ENCODE measurements around the gene GMPR2.

Gene GMPR2

GRCh38 chr14:24233538-24233866 lies 773 bp downstream of the GMPR2 start:
- H3K4me2 ChIP-seq (ENCODE audit: insufficient read depth, low read length, poor library complexity, severe bottlenecking) = no peak overlapping the region
- H2BK120ac ChIP-seq (ENCODE audit: low read depth, low read length) = no peak overlapping the region
- H3K18ac ChIP-seq (ENCODE audit: low read length) = no peak overlapping the region
- peaks cover 5% of the 10 kb centered on the region for H3K79me1 ChIP-seq (ENCODE audit: low read depth, low read length)
- no peak overlapping the region for H4K91ac ChIP-seq (ENCODE audit: low read depth, low read length, poor library complexity)
- H2BK12ac ChIP-seq (ENCODE audit: low read length) = no peak overlapping the region
- DNase-seq (ENCODE audit: low spot score) = no peak
- peaks cover 9 to 11% of the 10 kb centered on the region in 2 donors for H3K4me1 ChIP-seq (ENCODE audit: control insufficient read depth in 2 of 2, insufficient read depth in 1 of 2, low read depth in 1 of 2, low read length in 2 of 2)
- H3K27ac ChIP-seq (replicated peaks; ENCODE audit: low read length) = no peak overlapping the region
- H2AK5ac ChIP-seq (ENCODE audit: low read depth, low read length) = no peak overlapping the region
- H3K14ac ChIP-seq (ENCODE audit: low read length) = no peak overlapping the region
- no peaks in the 10 kb centered on the region for H3K9me3 ChIP-seq (replicated peaks in 1 of 2; ENCODE audit: control insufficient read depth in 2 of 2, insufficient read depth in 1 of 2, low read depth in 1 of 2, low read length in 2 of 2)
- no peak overlapping the region for H4K8ac ChIP-seq (ENCODE audit: low read depth, low read length)
- H2BK15ac ChIP-seq (ENCODE audit: low read length) = no peak overlapping the region
- peak overlapping the region in 1 of 2 donors; percentile 86 for H3K4me3 ChIP-seq (ENCODE audit: low read length in 2 of 2)
- peaks cover 19 to 51% of the 10 kb centered on the region in 2 donors for H3K36me3 ChIP-seq (replicated peaks in 1 of 2; ENCODE audit: control insufficient read depth in 2 of 2, insufficient read depth in 2 of 2, low read length in 2 of 2)
- H3K9ac ChIP-seq (ENCODE audit: low read depth, low read length, poor library complexity) = no peak overlapping the region
- WGBS, 2 donors (ENCODE audit: extremely low coverage in 2 of 2, insufficient read length in 2 of 2, insufficient replicate concordance in 1 of 2) = no CpG with 5 or more reads among the region's 2 CpGs
- no peaks in the 10 kb centered on the region for H3K27me3 ChIP-seq (ENCODE audit: control insufficient read depth in 3 of 3, insufficient read depth in 3 of 3, low read depth in 1 of 3, low read length in 3 of 3)
- H3K4ac ChIP-seq (ENCODE audit: low read length) = no peak overlapping the region
- H2AFZ ChIP-seq (ENCODE audit: low read length) = no peak overlapping the region
- no peak overlapping the region for H2BK5ac ChIP-seq (ENCODE audit: low read length)
- H3K23ac ChIP-seq (ENCODE audit: low read depth, low read length, poor library complexity) = no peak overlapping the region

- Histone ChIP-seq H3K23ac (ENCODE audit: low read depth, low read length, poor library complexity) (no peak overlapping the region), H3K27ac (replicated peaks; ENCODE audit: low read length) (no peak overlapping the region), H3K4me2 (ENCODE audit: insufficient read depth, low read length, poor library complexity, severe bottlenecking) (no peak overlapping the region), H3K18ac (ENCODE audit: low read length) (no peak overlapping the region), H3K4me3 (ENCODE audit: low read length in 2 of 2) (no peak overlapping the region), H2BK5ac (ENCODE audit: low read length) (no peak overlapping the region), H3K36me3 (replicated peaks in 1 of 2; ENCODE audit: control insufficient read depth in 2 of 2, insufficient read depth in 2 of 2, low read length in 2 of 2) (peaks cover 25 to 59% of the 10 kb centered on the region in 2 donors), H2BK120ac (ENCODE audit: low read depth, low read length) (no peak overlapping the region), H4K8ac (ENCODE audit: low read depth, low read length) (no peak overlapping the region), H2BK15ac (ENCODE audit: low read length) (no peak overlapping the region), H3K14ac (ENCODE audit: low read length) (no peak overlapping the region), H3K9me3 (replicated peaks in 1 of 2; ENCODE audit: control insufficient read depth in 2 of 2, insufficient read depth in 1 of 2, low read depth in 1 of 2, low read length in 2 of 2) (no peaks in the 10 kb centered on the region), H2AFZ (ENCODE audit: low read length) (no peak overlapping the region), H3K9ac (ENCODE audit: low read depth, low read length, poor library complexity) (no peak overlapping the region), H3K79me1 (ENCODE audit: low read depth, low read length) (peaks cover 5% of the 10 kb centered on the region), H3K4ac (ENCODE audit: low read length) (no peak overlapping the region), H2AK5ac (ENCODE audit: low read depth, low read length) (no peak overlapping the region), H3K27me3 (ENCODE audit: control insufficient read depth in 3 of 3, insufficient read depth in 3 of 3, low read depth in 1 of 3, low read length in 3 of 3) (no peaks in the 10 kb centered on the region), H3K4me1 (ENCODE audit: control insufficient read depth in 2 of 2, insufficient read depth in 1 of 2, low read depth in 1 of 2, low read length in 2 of 2) (peaks cover 9 to 11% of the 10 kb centered on the region in 2 donors), H2BK12ac (ENCODE audit: low read length) (no peak overlapping the region), H4K91ac (ENCODE audit: low read depth, low read length, poor library complexity) (no peak overlapping the region)
- no CpG with 5 or more reads among the region's 3 CpGs for WGBS, 2 donors (ENCODE audit: extremely low coverage in 2 of 2, insufficient read length in 2 of 2, insufficient replicate concordance in 1 of 2)
- DNase-seq (ENCODE audit: low spot score) = no peak
Measured at GRCh38 chr14:24234095-24235005, 1.6 kb downstream of the GMPR2 start.

- H3K18ac ChIP-seq (ENCODE audit: low read length) = no peak overlapping the region
- H3K4me1 ChIP-seq (ENCODE audit: control insufficient read depth in 2 of 2, insufficient read depth in 1 of 2, low read depth in 1 of 2, low read length in 2 of 2) = peaks cover 9 to 10% of the 10 kb centered on the region in 2 donors
- no peak overlapping the region for H2BK12ac ChIP-seq (ENCODE audit: low read length)
- no peak overlapping the region for H2BK120ac ChIP-seq (ENCODE audit: low read depth, low read length)
- no peak overlapping the region for H3K23ac ChIP-seq (ENCODE audit: low read depth, low read length, poor library complexity)
- H3K4ac ChIP-seq (ENCODE audit: low read length) = no peak overlapping the region
- no peak for DNase-seq (ENCODE audit: low spot score)
- H3K36me3 ChIP-seq (replicated peaks in 1 of 2; ENCODE audit: control insufficient read depth in 2 of 2, insufficient read depth in 2 of 2, low read length in 2 of 2) = peaks cover 40 to 71% of the 10 kb centered on the region in 2 donors
- no peak overlapping the region for H2AFZ ChIP-seq (ENCODE audit: low read length)
- no peaks in the 10 kb centered on the region for H3K27me3 ChIP-seq (ENCODE audit: control insufficient read depth in 3 of 3, insufficient read depth in 3 of 3, low read depth in 1 of 3, low read length in 3 of 3)
- H3K4me3 ChIP-seq (ENCODE audit: low read length in 2 of 2) = no peak overlapping the region
- H3K4me2 ChIP-seq (ENCODE audit: insufficient read depth, low read length, poor library complexity, severe bottlenecking) = no peak overlapping the region
- H3K9me3 ChIP-seq (replicated peaks in 1 of 2; ENCODE audit: control insufficient read depth in 2 of 2, insufficient read depth in 1 of 2, low read depth in 1 of 2, low read length in 2 of 2) = no peaks in the 10 kb centered on the region
- peaks cover 5% of the 10 kb centered on the region for H3K79me1 ChIP-seq (ENCODE audit: low read depth, low read length)
- no peak overlapping the region for H2BK5ac ChIP-seq (ENCODE audit: low read length)
- no peak overlapping the region for H3K27ac ChIP-seq (replicated peaks; ENCODE audit: low read length)
- no peak overlapping the region for H2AK5ac ChIP-seq (ENCODE audit: low read depth, low read length)
- WGBS, 2 donors (ENCODE audit: extremely low coverage in 2 of 2, insufficient read length in 2 of 2, insufficient replicate concordance in 1 of 2) = no CpG with 5 or more reads among the region's 5 CpGs
- H4K8ac ChIP-seq (ENCODE audit: low read depth, low read length) = no peak overlapping the region
- no peak overlapping the region for H4K91ac ChIP-seq (ENCODE audit: low read depth, low read length, poor library complexity)
- no peak overlapping the region for H3K9ac ChIP-seq (ENCODE audit: low read depth, low read length, poor library complexity)
- H3K14ac ChIP-seq (ENCODE audit: low read length) = no peak overlapping the region
- H2BK15ac ChIP-seq (ENCODE audit: low read length) = no peak overlapping the region
Measured at GRCh38 chr14:24235804-24236688, 3.3 kb downstream of the GMPR2 start.
